Ovary (tissue), 9 donors: ENCODE measurements around the gene STPG4. TPM values are rescaled to one million over a fixed set of nuclear protein-coding genes. Genes with fewer than 3 reads are reported as not detected.

Source experiments
- DNase-seq, 5 donors: peaks; one replicate each; pipeline ENCODE4 v3.0.0-alpha.2; 2019 to 2020
- H3K27ac ChIP-seq, 2 donors: fragments of 200-600 bp; one replicate each; pipeline versions ENCODE4 v1.5.1 to v1.8.0; 2019 to 2022
- H3K27me3 ChIP-seq: fragments of 200-600 bp; one replicate; pipeline ENCODE4 v1.8.0; 2022
- H3K36me3 ChIP-seq: fragments of 200-600 bp; sonication (generic); one replicate; pipeline ENCODE4 v1.5.1; 2019
- H3K4me1 ChIP-seq: one replicate; pipeline ENCODE4 v1.8.1; 2013; ENCODE audit warnings: mild to moderate bottlenecking, moderate library complexity; ENCODE audit not compliant: insufficient read depth
- H3K4me3 ChIP-seq: fragments of 200-600 bp; sonication (generic); one replicate; pipeline ENCODE4 v1.5.1; 2017
- H3K9me3 ChIP-seq, 2 donors: fragments of 200-600 bp in 1 of 2; sonication (generic) in 1 of 2; one replicate each; pipeline versions ENCODE4 v1.5.1 to v1.8.1; 2013 to 2019; ENCODE audit warnings: mild to moderate bottlenecking in 1 of 2, moderate library complexity in 1 of 2
- CTCF ChIP-seq, 3 donors: fragments of 450-650 bp in 2 of 3; fragments of 200-600 bp in 1 of 3; IDR thresholded peaks; one replicate each; pipeline versions ENCODE4 v1.5.1 to v1.8.0; 2016 to 2022; ENCODE audit warnings: antibody characterized with exemption in 3 of 3, mild to moderate bottlenecking in 1 of 3
- EP300 ChIP-seq: sonication (generic); formaldehyde crosslinking; IDR thresholded peaks from one replicate; pipeline ENCODE4 v1.6.1; 2017; ENCODE audit warnings: antibody characterized with exemption
- POLR2A ChIP-seq: fragments of 450-650 bp; IDR thresholded peaks from one replicate; pipeline ENCODE4 v1.6.1; 2017; ENCODE audit warnings: antibody characterized with exemption, mild to moderate bottlenecking, moderate library complexity
- WGBS, 3 donors: extraction: QIAGEN DNeasy Blood & Tissue Kit in 1 of 3; methylation state at CpG; one replicate each; pipeline versions ENCODE4 v1.1.5 to v1.1.7; 2013 to 2017; 5-methylcytosine and 5-hydroxymethylcytosine counted together
- intact Hi-C, 4 donors: fragments of 100-400 bp; cut with DNase I; formaldehyde crosslinking; loops; one replicate each; pipeline versions ENCODE4 v1.11.0 to v1.15.1; 2022 to 2023
- polyA plus RNA-seq, 2 donors: library from polyadenylated mRNA; stranded (reverse); fragments of 200-250 nt in 1 of 2; fragments of 350-450 nt in 1 of 2; fragmentation: Illumina TruSeq in 1 of 2; extraction: RNeasy Lipid Tissue Mini Kit (QIAGEN cat#74804) in 1 of 2; gene quantifications; one replicate each; pipeline ENCODE4 v1.2.3, GENCODE V29; 2013 to 2014
- total RNA-seq, 7 donors: library from RNA; depleted of rRNA in 2 of 7; stranded (reverse); fragments of >200 nt in 2 of 7; fragmentation: NEBNext Ultra II Directional in 3 of 7; extraction: Animal tissue kit (Norgen Biotek cat#: 25700) in 3 of 7; gene quantifications; one replicate each; pipeline versions ENCODE4 v1.1.0 to v1.2.4, GENCODE V29; 2016 to 2023
- donor health status: DM: no; HTN: no; CAD: no; lungs with moderate emphysema.
- donor health status: DM: no; HTN: no; CAD: no.
- donor health status: Bipolar disorder and iron deficiency.
- donor health status: DM: yes; HTN: yes; CAD: no.
- donor health status: DM: no; HTN: no; CAD: no.
- donor health status: DM: yes; HTN: yes; CAD: no.

Gene STPG4
- total and polyA plus RNA-seq, 9 donors, result 0.17 to 0.35 TPM; not detected in 7

- DNase-seq, result no peak
- TF ChIP-seq CTCF (IDR thresholded peaks at IDR 0.05) (no peak), POLR2A (no peak), EP300 (no peak)
- Histone ChIP-seq H3K4me1 (peaks cover 2% of the 10 kb centered on the region), H3K27ac (no peak overlapping the region), H3K36me3 (no peaks in the 10 kb centered on the region), H3K4me3 (no peak overlapping the region), H3K9me3 (no peaks in the 10 kb centered on the region), H3K27me3 (no peaks in the 10 kb centered on the region)
- intact Hi-C loops, result no loop called here
These were observed 10.0 kb upstream of the STPG4 start for GRCh38 chr2:47165001-47165555.

DNA sequence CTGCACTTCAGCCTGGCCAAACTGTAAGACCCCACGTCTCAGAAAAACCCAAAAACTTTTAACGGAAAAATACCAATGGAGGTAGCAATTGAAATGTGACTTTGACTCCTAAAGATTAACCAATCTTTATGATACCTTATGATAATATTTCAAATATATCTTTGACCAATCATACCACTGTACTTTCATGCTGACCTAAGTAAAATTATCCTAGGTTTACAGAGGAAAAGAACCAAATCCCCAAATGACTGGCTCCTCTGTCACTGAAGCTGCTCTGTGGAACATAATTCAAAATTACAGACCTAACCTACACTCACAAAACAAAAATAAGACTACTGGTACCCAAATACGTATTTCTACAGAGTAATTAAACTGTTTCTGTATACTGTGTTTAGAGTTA lies 7.7 kb upstream of the STPG4 start:
- no peak overlapping the region for H3K4me3 ChIP-seq
- no peaks in the 10 kb centered on the region for H3K36me3 ChIP-seq
- H3K27ac ChIP-seq, result no peak overlapping the region
- DNase-seq, result no peak
- peaks cover 2% of the 10 kb centered on the region for H3K4me1 ChIP-seq
- intact Hi-C loops, result no loop called here
- no peaks in the 10 kb centered on the region for H3K27me3 ChIP-seq
- no peak for TF ChIP-seq CTCF (IDR thresholded peaks at IDR 0.05)
- no peak for TF ChIP-seq EP300
- TF ChIP-seq POLR2A, result no peak
- 70 to 88% (median 80%) methylated on average over 3 of the region's 3 CpGs for WGBS, 3 donors
- no peaks in the 10 kb centered on the region for H3K9me3 ChIP-seq

- intact Hi-C loops, result no loop called here
- H3K4me1 ChIP-seq, result peaks cover 2% of the 10 kb centered on the region
- DNase-seq, result no peak
- H3K27me3 ChIP-seq, result no peaks in the 10 kb centered on the region
- no peaks in the 10 kb centered on the region for H3K9me3 ChIP-seq
- no peaks in the 10 kb centered on the region for H3K36me3 ChIP-seq
- no peak overlapping the region for H3K27ac ChIP-seq
- H3K4me3 ChIP-seq, result no peak overlapping the region
- TF ChIP-seq CTCF (IDR thresholded peaks at IDR 0.05) (no peak), POLR2A (no peak), EP300 (no peak)
- WGBS, 3 donors, result 79 to 95% (median 94%) methylated on average over 3 of the region's 3 CpGs
These were observed 6.4 kb upstream of the STPG4 start for GRCh38 chr2:47161475-47161874.

- H3K36me3 ChIP-seq, result no peaks in the 10 kb centered on the region
- H3K27me3 ChIP-seq, result no peaks in the 10 kb centered on the region
- H3K27ac ChIP-seq, result no peak overlapping the region
- intact Hi-C loops, result no loop called here
- TF ChIP-seq EP300 (no peak), POLR2A (no peak), CTCF (IDR thresholded peaks at IDR 0.05) (no peak)
- 94 to 100% (median 98%) methylated on average over 1 of the region's 1 CpG for WGBS, 3 donors
- no peak for DNase-seq
- no peaks in the 10 kb centered on the region for H3K9me3 ChIP-seq
- peaks cover under 1% of the 10 kb centered on the region for H3K4me1 ChIP-seq
- no peak overlapping the region for H3K4me3 ChIP-seq
These were observed 5.6 kb upstream of the STPG4 start for GRCh38 chr2:47160660-47161059.
